HepG2 (cell line): ENCODE data around the gene SLC26A5. TPM values are rescaled to one million over a fixed set of nuclear protein-coding genes. Genes with fewer than 3 reads are reported as not detected.

ENCODE experiments used
- ATF2 ChIP-seq: sonication (generic); formaldehyde crosslinking; IDR thresholded peaks from 2 replicates; pipeline ENCODE4 v1.4.0; 2020; ENCODE audit warnings: missing genetic modification reagents
- CENPX ChIP-seq: sonication (generic); formaldehyde crosslinking; IDR thresholded peaks from 2 replicates; pipeline ENCODE4 v1.9.0; 2021; ENCODE audit warnings: mild to moderate bottlenecking, missing genetic modification reagents, moderate library complexity
- DR1 ChIP-seq: sonication (generic); formaldehyde crosslinking; IDR thresholded peaks from 2 replicates; pipeline ENCODE4 v1.8.0; 2021; ENCODE audit warnings: mild to moderate bottlenecking, missing genetic modification reagents, inconsistent platforms
- FOSL1 ChIP-seq: sonication (generic); formaldehyde crosslinking; IDR thresholded peaks from 2 replicates; pipeline ENCODE4 v1.9.0; 2021; ENCODE audit warnings: missing genetic modification reagents, borderline replicate concordance
- FOXP4 ChIP-seq: sonication (generic); formaldehyde crosslinking; IDR thresholded peaks from 2 replicates; pipeline ENCODE4 v1.4.0; 2020; ENCODE audit warnings: missing genetic modification reagents
- GTF2F1 ChIP-seq: fragments of 150-350 bp; IDR thresholded peaks from 2 replicates; pipeline ENCODE4 v1.6.1; 2014; ENCODE audit warnings: low read length
- HCFC1 ChIP-seq: fragments of 150-350 bp; IDR thresholded peaks from 2 replicates; pipeline ENCODE4 v1.6.1; 2014; ENCODE audit warnings: low read depth, low read length
- KAT2B ChIP-seq: fragments of 150-350 bp; IDR thresholded peaks from 2 replicates; pipeline ENCODE4 v1.6.1; 2014; ENCODE audit warnings: low read depth, low read length, borderline replicate concordance
- MIXL1 ChIP-seq: IDR thresholded peaks from 2 replicates; pipeline ENCODE4 v1.6.1; 2016
- NR3C1 ChIP-seq: sonication (generic); formaldehyde crosslinking; IDR thresholded peaks from 2 replicates; pipeline ENCODE4 v1.4.0; 2020; ENCODE audit warnings: missing genetic modification reagents
- RFX1 ChIP-seq: fragments of 450-650 bp; IDR thresholded peaks from 2 replicates; pipeline ENCODE4 v1.6.1; 2017
- SOX13 ChIP-seq, 3 experiments: fragments of 450-650 bp in 1 of 3; sonication (generic) in 1 of 3; formaldehyde crosslinking in 1 of 3; IDR thresholded peaks in 2 of 3; conservative IDR thresholded peaks in 1 of 3; 2 replicates each; pipeline versions ENCODE4 v1.5.0 to v1.6.1; 2016 to 2020; ENCODE audit warnings: antibody characterized with exemption in 1 of 3, mild to moderate bottlenecking in 1 of 3, missing compliant biosample characterization in 1 of 3, missing genetic modification reagents in 1 of 3, moderate library complexity in 1 of 3
- TEAD2 ChIP-seq: sonication (generic); formaldehyde crosslinking; IDR thresholded peaks from 2 replicates; pipeline ENCODE4 v1.9.0; 2021; ENCODE audit warnings: missing genetic modification reagents
- THAP9 ChIP-seq: sonication (generic); formaldehyde crosslinking; IDR thresholded peaks from 2 replicates; pipeline ENCODE4; 2020; ENCODE audit warnings: missing genetic modification reagents, mild to moderate bottlenecking, borderline replicate concordance
- TOPORS ChIP-seq: sonication (generic); formaldehyde crosslinking; IDR thresholded peaks from 2 replicates; pipeline ENCODE4 v1.8.0; 2023; ENCODE audit warnings: mild to moderate bottlenecking, missing genetic modification reagents
- ZFP36L2 ChIP-seq: sonication (generic); formaldehyde crosslinking; IDR thresholded peaks from 2 replicates; pipeline ENCODE4 v1.4.0; 2020; ENCODE audit warnings: missing genetic modification reagents
- ZNF136 ChIP-seq: sonication (generic); formaldehyde crosslinking; IDR thresholded peaks from 2 replicates; pipeline ENCODE4 v1.8.1; 2022; ENCODE audit warnings: low read depth, mild to moderate bottlenecking, moderate library complexity, missing genetic modification reagents
- ZNF329 ChIP-seq: sonication (generic); formaldehyde crosslinking; IDR thresholded peaks from 2 replicates; pipeline ENCODE4 v1.9.0; 2021; ENCODE audit warnings: low read depth, mild to moderate bottlenecking, missing genetic modification reagents
- ZNF652 ChIP-seq: IDR thresholded peaks from 2 replicates; pipeline ENCODE4 v1.6.1; 2016; ENCODE audit warnings: low read depth, borderline replicate concordance
- ZNF784 ChIP-seq: sonication (generic); formaldehyde crosslinking; IDR thresholded peaks from 2 replicates; pipeline ENCODE4 v1.5.1; 2020; ENCODE audit warnings: missing genetic modification reagents, mild to moderate bottlenecking, borderline replicate concordance
- polyA plus RNA-seq, 8 experiments: library from polyadenylated mRNA; depleted of rRNA in 3 of 8; stranded (reverse) in 7 of 8; unstranded in 1 of 8; fragments of >200 nt; fragmentation: Illumina TruSeq in 4 of 8; extraction: Trizol in 4 of 8; gene quantifications; 2 replicates each; pipeline versions ENCODE4 v1.2.1 to v1.2.3, GENCODE V29; 2011 to 2016; ENCODE audit warnings: low read depth in 4 of 8, missing spikeins in 1 of 8, mixed read lengths in 1 of 8; ENCODE audit not compliant: insufficient read depth in 1 of 8
- total RNA-seq, 5 experiments: library from RNA; depleted of rRNA; stranded (reverse); fragments of >200 nt; fragmentation: Illumina TruSeq; extraction: Trizol; gene quantifications; 2 replicates each; pipeline ENCODE4 v1.2.3, GENCODE V29; 2016; ENCODE audit warnings: low read depth in 1 of 5

SLC26A5 gene
- total and polyA plus RNA-seq, 2 of the 13 experiments (the other 11 are each of a cell fraction or from before 2014, with no cell fraction given): 0.08 to 0.11 TPM

GRCh38 chr7:103344453-103345149, 101.4 kb downstream of the SLC26A5 start, which contains the start of gene DNAJC2 (continued):
- peak; percentile 56 for TF ChIP-seq FOXP4 (CRISPR knock-in tag)
- TF ChIP-seq ZNF136 (CRISPR knock-in tag): no peak
- TF ChIP-seq GTF2F1: no peak; the same call in 1 of the 2 replicates
- TF ChIP-seq TEAD2 (CRISPR knock-in tag): no peak
- TF ChIP-seq SOX13 (IDR thresholded peaks at IDR 0.05): no peak
- TF ChIP-seq SOX13 (CRISPR knock-in tag; conservative IDR thresholded peaks at IDR 0.05 in 1 of 2, IDR thresholded peaks at IDR 0.05 in 1 of 2): peak in 1 of 2 experiments; percentile 45; a peak in 1 of 4 replicates
- peak; percentile 36; the same call in 1 of the 2 replicates for TF ChIP-seq DR1 (CRISPR knock-in tag)
- no peak for TF ChIP-seq FOSL1 (CRISPR knock-in tag)
- peak; percentile 92 for TF ChIP-seq MIXL1 (CRISPR knock-in tag)
- TF ChIP-seq ZNF329 (CRISPR knock-in tag): no peak; the same call in 1 of the 2 replicates
- TF ChIP-seq ZNF652 (CRISPR knock-in tag): no peak; the same call in 1 of the 2 replicates
- peak; percentile 77; the same call in 1 of the 2 replicates for TF ChIP-seq ATF2 (CRISPR knock-in tag)
- TF ChIP-seq ZNF784 (CRISPR knock-in tag): peak; percentile 76
- no peak for TF ChIP-seq TOPORS (CRISPR knock-in tag)
- TF ChIP-seq NR3C1 (CRISPR knock-in tag): no peak
- TF ChIP-seq KAT2B: no peak
- no peak for TF ChIP-seq RFX1
- no peak for TF ChIP-seq ZFP36L2 (CRISPR knock-in tag)
- peak; percentile 73 for TF ChIP-seq HCFC1
- peak; percentile 94; the same call in 1 of the 2 replicates for TF ChIP-seq THAP9 (CRISPR knock-in tag)
- no peak for TF ChIP-seq CENPX (CRISPR knock-in tag)
